Prostate gland (tissue), 2 donors: Measurements from ENCODE around the gene MRPL1. TPM values are rescaled to one million over a fixed set of nuclear protein-coding genes. Genes with fewer than 3 reads are reported as not detected.

Experiments used
- DNase-seq: peaks from one replicate; pipeline ENCODE4 v3.0.0-alpha.2; 2019; ENCODE audit warnings: low spot score
- H3K27ac ChIP-seq, 2 donors: fragments of 200-600 bp; sonication (generic); 2 replicates each; pipeline ENCODE4 v1.5.1; 2017 to 2019
- H3K27me3 ChIP-seq: fragments of 200-600 bp; sonication (generic); replicated peaks from 2 replicates; pipeline ENCODE4 v1.5.1; 2019; ENCODE audit not compliant: insufficient read depth
- H3K36me3 ChIP-seq, 2 donors: fragments of 200-600 bp; sonication (generic); 1 replicate in 1 of 2; 2 replicates in 1 of 2; pipeline versions ENCODE4 v1.5.1 to v1.8.1; 2017 to 2019
- H3K4me1 ChIP-seq: fragments of 200-600 bp; sonication (generic); replicated peaks from 2 replicates; pipeline ENCODE4 v1.5.1; 2019
- H3K4me3 ChIP-seq, 2 donors: fragments of 200-600 bp; sonication (generic); 2 replicates each; pipeline ENCODE4 v1.5.1; 2017 to 2019
- H3K9me3 ChIP-seq: fragments of 200-600 bp; sonication (generic); 2 replicates; pipeline ENCODE4 v1.5.1; 2017
- POLR2A ChIP-seq: fragments of 450-650 bp; IDR thresholded peaks from one replicate; pipeline ENCODE4 v1.6.1; 2016; ENCODE audit warnings: antibody characterized with exemption, mild to moderate bottlenecking
- POLR2AphosphoS5 ChIP-seq: sonication (generic); formaldehyde crosslinking; IDR thresholded peaks from one replicate; pipeline ENCODE4 v1.6.1; 2017; ENCODE audit warnings: antibody characterized with exemption
- WGBS: methylation state at CpG from one replicate; pipeline ENCODE4 v1.1.5; 2018; 5-methylcytosine and 5-hydroxymethylcytosine counted together
- intact Hi-C: fragments of 100-400 bp; cut with DNase I; formaldehyde crosslinking; loops from one replicate; pipeline ENCODE4 v1.14.2; 2022
- total RNA-seq, 2 donors: library from RNA; depleted of rRNA; stranded (reverse); fragments of >200 nt; gene quantifications; one replicate each; pipeline ENCODE4 v1.1.0, GENCODE V29; 2016
- TF ChIP-seq, protein P1 (sequence below), 4 experiments: fragments of 200-600 bp in 2 of 4; fragments of 450-650 bp in 2 of 4; sonication (generic) in 2 of 4; IDR thresholded peaks; 1 replicate in 3 of 4; 2 replicates in 1 of 4; pipeline ENCODE4 v1.5.1; 2016 to 2019; ENCODE audit warnings: antibody characterized with exemption in 4 of 4, mild to moderate bottlenecking in 2 of 4, moderate library complexity in 2 of 4

MRPL1 gene
- total RNA-seq, 2 donors from 2014 or later: 9.1 to 21.4 TPM

DNA sequence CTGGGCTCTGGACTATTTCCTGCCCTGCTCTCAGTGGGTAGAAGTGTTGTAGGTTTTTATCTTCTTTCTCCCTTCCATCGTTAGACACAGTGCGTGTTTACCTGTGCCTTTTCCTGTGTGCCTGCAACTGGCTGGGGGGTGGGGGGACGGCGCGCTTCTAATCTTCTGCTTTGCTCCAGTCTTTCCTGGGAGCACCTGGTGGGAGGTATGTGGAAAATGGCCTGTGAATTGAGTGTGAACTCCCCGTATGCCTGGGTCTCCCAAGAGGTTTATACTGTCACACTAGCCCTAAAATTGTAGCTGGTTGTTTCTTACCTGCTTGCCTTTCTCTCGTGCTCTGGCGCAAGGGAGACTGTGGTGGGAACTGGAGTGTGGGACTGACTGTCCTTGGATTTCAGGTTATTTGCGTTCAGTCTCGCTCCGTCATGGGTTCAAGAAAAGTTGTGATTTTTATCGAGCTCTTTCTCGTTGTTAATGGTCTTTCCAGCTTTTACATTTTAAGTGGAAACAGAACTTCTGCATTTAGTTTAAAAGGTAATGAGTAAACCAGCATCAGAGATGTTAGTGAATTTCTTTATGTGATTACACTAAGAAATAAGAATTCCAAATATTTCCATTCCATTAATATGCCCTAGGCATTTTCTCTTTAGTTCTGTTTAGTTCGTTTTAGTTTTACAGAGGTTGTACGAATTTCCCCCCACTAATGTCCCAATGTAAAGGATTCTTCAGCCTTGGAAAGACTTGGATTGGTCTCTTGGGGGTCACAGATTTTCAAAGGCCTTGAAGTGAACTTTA is 15.3 kb downstream of the MRPL1 start:
- Histone ChIP-seq H3K9me3 (no peaks in the 10 kb centered on the region), H3K4me3 (no peak overlapping the region), H3K4me1 (no peaks in the 10 kb centered on the region), H3K36me3 (no peaks in the 10 kb centered on the region), H3K27me3 (no peaks in the 10 kb centered on the region), H3K27ac (no peak overlapping the region)
- intact Hi-C loops: no loop called here
- WGBS: 87% methylated on average over 15 of the region's 15 CpGs
- DNase-seq: no peak
- TF ChIP-seq POLR2A (no peak), POLR2AphosphoS5 (no peak)
- TF ChIP-seq, protein P1, sequence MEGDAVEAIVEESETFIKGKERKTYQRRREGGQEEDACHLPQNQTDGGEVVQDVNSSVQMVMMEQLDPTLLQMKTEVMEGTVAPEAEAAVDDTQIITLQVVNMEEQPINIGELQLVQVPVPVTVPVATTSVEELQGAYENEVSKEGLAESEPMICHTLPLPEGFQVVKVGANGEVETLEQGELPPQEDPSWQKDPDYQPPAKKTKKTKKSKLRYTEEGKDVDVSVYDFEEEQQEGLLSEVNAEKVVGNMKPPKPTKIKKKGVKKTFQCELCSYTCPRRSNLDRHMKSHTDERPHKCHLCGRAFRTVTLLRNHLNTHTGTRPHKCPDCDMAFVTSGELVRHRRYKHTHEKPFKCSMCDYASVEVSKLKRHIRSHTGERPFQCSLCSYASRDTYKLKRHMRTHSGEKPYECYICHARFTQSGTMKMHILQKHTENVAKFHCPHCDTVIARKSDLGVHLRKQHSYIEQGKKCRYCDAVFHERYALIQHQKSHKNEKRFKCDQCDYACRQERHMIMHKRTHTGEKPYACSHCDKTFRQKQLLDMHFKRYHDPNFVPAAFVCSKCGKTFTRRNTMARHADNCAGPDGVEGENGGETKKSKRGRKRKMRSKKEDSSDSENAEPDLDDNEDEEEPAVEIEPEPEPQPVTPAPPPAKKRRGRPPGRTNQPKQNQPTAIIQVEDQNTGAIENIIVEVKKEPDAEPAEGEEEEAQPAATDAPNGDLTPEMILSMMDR (IDR thresholded peaks at IDR 0.05): no peak

DNA sequence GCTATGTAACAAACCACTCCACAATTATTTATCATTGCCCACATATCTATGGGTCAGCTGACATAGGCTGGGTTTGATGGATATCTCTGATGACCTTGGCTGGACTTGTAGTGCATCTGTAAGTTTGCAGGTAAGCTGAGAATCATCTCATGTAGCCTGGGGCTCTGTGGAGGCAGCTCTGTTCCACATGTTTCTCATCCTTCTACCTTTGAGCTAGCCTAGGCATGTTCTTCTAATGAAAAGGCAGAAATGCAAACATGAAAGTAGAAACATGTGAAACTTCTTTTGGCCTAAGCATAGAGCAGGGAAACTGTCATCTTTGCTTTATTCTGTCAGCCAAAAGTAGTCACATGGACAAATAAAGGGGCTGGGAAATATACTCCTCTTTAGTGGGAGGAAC is 18.2 kb downstream of the MRPL1 start:
- Histone ChIP-seq H3K27me3 (no peaks in the 10 kb centered on the region), H3K27ac (peak overlapping the region; percentile 26 to 47), H3K9me3 (no peaks in the 10 kb centered on the region), H3K4me1 (no peaks in the 10 kb centered on the region), H3K4me3 (no peak overlapping the region), H3K36me3 (no peaks in the 10 kb centered on the region)
- intact Hi-C loops: no loop called here
- peak; percentile 46 for DNase-seq
- TF ChIP-seq POLR2AphosphoS5: peak; percentile 69
- TF ChIP-seq, protein P1 (IDR thresholded peaks at IDR 0.05): no peak

DNA sequence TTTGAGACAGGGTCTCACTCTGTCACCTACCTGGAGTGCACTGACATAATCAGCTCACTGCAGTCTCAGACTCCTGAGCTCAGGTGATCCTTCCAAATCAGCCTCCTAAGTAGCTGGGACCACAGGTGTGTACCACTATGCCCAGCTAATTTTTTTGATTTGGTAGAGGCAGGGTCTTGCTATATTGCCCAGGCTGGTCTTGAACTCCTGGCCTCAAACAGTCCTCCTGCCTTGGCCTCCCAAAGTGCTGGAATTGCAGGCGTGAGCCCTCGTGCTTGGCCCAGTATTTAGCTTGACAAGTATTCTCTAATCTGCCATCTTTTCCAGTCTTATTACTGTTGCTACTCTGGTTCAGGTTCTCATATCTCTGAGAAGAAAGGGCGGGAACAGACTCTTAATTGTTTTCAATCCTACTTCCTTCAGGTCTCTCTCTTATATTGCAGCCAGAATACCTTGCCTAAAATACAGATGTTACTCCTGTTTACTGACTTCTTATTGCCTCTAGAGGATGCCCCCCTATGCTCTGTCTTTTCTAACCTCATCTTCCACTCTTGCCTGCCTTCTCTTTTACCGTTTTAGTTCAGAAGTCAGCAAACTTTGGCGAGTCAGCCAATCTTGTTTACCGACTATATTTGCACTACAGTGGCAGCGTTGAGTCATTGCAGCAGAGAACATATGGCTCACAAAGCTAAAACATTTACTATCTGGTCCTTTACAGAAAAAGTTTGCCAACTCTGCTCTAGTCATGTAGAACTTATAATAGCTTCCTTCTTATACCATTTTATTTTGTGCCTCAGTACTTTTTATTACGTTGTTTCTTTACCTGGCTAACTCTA is 19.0 kb downstream of the MRPL1 start:
- Histone ChIP-seq H3K4me1 (no peaks in the 10 kb centered on the region), H3K27me3 (no peaks in the 10 kb centered on the region), H3K4me3 (no peak overlapping the region), H3K9me3 (no peaks in the 10 kb centered on the region), H3K36me3 (no peaks in the 10 kb centered on the region), H3K27ac (peak overlapping the region; percentile 26 to 47)
- 58% methylated on average over 8 of the region's 8 CpGs for WGBS
- intact Hi-C loops: no loop called here
- TF ChIP-seq, protein P1 (IDR thresholded peaks at IDR 0.05): peak in 2 of 4 experiments; percentile 26 to 35
- no peak for TF ChIP-seq POLR2A
- peak; percentile 48 for TF ChIP-seq POLR2AphosphoS5
- DNase-seq: peak; percentile 44

DNA sequence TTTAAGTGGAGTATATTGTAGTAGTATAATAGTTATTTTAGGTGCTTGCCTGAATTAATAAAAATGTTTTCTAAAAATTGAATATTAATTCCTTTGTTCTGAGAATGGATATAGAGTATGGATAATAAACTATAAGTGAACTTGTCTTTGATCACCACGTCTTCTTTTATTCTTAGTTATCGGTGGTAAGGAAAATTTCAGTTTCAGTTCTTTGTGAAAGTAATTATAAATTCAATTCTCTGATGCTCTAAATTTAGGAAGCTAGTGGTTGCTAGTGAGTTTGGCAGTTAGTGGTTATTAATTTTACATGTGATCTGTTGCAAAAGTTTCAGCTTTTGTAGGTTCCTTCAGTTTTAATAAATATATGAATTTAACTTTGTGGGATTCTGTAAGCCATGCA is 30.8 kb downstream of the MRPL1 start:
- Histone ChIP-seq H3K4me3 (no peak overlapping the region), H3K9me3 (no peaks in the 10 kb centered on the region), H3K36me3 (no peaks in the 10 kb centered on the region), H3K4me1 (no peaks in the 10 kb centered on the region), H3K27ac (no peak overlapping the region), H3K27me3 (no peaks in the 10 kb centered on the region)
- WGBS: 82% methylated on average over 2 of the region's 2 CpGs
- intact Hi-C loops: no loop called here
- DNase-seq: no peak
- TF ChIP-seq, protein P1 (IDR thresholded peaks at IDR 0.05): no peak
- TF ChIP-seq POLR2A (no peak), POLR2AphosphoS5 (no peak)
